Activated CD4-positive, alpha-beta T cell treated with anti-CD3 and anti-CD28 coated beads for 48 hours (primary cell): Measurements from ENCODE around the gene LGALSL.
"Not testable (repeated sequence)": the region's sequence is repeated elsewhere in the genome, so short reads cannot be mapped to it uniquely, and the experiment has no call there.

ENCODE experiments used
- DNase-seq: peaks from one replicate; pipeline ENCODE4 v3.0.0-alpha.2; 2020

The LGALSL gene

DNA sequence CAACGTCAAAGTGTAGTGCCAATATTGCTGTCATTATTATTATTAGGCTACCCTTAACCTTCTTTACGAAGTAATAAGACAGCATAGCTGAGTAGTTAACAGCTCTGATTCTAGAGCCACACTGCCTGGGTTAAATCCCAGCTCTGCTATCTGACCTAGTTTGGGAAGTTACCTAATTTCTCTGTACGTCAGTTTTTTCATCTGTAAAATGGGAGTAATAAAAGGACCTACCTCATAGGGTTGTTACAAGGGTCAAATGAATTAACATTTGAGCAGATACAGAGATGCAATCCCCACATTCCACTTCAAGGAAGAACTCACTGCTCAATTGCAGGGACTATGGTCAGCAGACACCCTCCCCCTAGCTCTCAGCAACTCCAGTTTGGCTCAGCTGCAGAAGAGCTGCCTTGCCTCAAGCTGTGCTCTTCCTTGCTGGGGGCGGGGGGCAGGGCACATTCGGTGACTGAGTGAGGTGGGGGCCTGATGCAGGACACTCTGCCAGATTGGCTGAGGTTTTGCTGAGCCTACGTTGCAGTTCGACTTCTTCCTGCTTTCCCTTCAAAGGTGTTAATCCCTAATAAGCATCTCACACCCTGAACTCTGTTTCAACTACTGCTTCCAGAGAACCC is 11.0 kb upstream of the LGALSL start:
- no peak for DNase-seq

DNA sequence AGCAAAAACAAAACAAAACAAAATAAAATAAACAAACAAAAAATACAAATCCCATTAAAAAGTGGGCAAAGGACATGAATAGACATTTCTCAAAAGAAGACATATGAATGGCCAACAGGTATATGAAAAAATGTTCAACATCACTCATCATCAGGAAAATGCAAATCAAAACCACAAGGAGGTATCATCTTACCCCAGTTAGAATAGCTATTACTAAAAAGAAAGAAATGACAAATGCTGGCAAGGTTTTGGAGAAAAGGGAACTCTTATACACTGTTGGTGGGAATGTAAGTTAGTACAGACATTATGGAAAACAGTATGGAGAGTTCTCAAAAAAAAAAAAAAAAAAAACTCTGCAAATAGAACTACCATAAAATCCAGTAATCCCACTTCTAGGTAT is 8.0 kb upstream of the LGALSL start:
- not testable (repeated sequence) for DNase-seq

DNA sequence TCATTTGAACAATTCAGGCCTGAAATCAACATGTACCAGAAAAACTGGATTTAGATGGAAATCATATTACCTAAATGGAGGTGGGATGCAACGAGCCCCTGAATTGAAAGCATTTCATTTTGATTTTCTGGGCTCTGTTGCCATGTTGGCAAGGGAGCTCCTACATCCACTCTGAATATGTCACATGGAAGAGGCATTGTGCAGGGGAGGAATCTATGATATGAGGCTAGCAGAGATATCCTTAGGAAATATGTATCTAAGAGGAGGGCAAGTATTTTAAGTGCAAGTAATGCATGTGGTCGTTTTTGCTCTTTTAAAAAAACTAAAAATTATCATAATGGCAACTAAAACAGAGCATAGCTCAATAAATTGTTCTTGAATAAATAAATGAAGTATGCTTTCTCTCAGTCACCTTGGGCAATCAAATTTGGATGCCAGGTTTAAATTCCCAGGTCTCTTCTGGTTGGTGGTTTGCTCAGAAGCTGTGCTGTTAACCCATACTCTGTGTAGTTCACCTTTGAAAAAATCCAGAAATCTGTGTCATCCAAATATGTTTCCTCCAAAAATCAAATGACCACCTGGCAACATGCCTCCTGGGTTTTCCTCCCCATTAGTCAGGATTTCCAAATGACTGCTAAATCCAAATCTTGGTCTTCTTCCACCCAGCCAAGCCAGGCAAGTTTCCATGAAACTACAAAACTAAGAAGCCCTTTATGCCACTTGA is 6.5 kb upstream of the LGALSL start:
- no peak for DNase-seq

DNA sequence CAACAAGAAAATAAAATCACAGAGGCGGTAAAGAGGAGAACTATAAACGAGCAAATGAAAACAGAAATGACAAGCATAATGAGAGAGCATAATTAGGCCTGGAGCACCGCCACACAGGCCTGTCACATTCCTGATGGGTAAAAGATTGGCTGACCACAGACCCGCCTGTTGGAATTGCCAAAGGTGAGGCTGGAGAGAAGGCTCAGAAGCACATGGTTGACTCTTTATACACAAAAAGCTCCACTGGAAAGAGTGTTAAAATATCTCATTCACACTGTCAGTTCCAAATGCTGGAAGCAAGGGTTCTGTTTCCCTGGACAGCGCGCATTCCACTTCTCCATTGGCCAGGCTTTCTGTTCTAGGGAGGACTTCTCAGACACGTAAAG is 5.9 kb upstream of the LGALSL start:
- DNase-seq, result no peak

DNA sequence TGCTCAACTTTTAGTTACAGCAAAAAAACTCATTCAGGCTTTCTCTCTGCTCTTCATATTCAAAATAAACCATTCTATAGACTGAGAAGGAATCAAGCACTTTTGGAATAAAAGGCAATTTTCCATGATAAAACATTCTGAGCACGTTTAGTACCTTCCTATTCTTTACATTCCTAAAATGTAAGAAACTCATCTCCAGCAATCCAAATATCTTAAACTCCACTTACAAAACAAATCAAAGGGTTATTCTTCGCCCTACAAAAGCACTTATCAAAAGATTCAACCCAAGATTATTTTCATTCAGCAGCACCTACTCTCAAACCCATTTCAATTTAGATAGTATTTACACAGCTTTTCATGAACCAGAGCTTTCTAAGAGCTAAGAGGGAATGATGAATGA is 2.9 kb upstream of the LGALSL start:
- no peak for DNase-seq

DNA sequence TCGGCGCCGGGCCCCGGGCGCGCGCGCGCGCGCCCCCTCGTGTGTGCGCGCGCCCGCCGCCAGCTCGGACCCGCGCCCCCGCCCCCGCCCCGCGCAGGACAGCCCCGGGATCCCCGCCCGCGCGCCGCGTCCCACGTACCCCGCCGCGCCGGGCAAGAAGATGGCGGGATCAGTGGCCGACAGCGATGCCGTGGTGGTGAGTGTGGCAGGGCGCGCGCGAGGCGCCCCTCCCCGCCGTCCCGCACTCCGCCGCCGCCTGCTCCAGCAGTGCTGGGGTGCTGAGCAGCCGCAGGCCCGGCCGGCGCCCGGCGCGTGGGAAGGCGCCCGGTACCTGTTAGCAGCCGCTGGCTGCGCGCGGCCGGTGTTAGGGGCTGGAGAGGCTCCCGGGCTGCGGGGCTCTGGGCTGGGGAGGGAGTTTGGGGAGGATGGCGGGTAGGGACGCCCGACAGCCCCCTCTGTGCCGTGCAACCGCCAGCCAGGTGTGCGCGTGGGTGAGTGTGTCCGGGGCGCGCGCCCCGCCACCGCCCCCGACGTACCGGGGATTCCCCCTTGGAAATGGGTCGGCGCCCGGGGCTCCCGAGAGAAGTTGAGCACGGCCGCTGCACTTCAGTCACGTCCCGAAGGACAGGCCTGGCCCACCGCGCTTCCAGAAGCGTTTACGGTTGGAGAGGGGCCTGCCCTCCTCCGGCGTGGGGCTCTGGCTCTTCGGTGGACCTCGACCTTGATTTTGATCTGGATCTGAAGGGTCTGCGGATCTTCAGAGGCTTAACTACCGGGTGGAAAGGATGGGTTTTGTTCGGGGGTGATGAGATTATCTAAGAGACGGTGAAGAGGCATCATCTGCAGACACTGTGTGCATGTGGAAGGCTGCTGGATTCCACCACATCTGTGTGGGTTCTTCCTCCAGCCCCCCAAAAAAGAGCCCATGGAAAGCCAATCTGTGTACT is 697 bp downstream of the LGALSL start:
- peak; percentile 62 for DNase-seq

DNA sequence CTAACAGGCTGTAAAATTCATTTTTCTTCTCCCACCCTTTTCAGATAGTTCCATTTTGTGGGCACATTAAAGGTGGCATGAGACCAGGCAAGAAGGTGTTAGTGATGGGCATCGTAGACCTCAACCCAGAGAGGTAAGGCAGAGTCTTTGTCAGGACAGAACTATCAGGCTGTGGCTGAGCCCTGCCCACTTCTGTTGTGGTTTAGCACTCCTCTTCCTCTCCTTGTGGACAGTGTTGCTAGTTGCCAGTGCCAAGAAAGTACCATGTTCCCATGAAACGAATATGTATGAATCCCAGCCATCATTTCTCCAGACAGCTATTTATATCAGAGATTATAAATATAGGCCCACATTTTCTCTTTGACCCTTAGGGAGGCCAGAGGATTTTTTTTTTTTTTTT is 1.6 kb downstream of the LGALSL start:
- DNase-seq, result no peak

DNA sequence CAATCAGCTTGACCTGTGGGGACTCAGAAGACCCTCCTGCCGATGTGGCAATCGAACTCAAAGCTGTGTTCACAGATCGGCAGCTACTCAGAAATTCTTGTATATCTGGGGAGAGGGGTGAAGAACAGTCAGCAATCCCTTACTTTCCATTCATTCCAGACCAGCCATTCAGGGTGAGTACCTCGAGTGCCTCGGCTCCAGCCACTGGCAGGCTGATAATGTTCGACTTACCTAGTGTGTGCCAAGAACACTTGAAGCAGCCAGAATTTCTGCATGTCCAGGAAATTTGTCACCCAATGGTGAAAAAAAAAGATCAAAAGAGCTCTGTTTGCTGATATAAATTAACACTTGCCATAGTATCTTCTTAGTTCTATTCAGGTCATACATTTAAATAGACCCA is 2.3 kb downstream of the LGALSL start:
- no peak for DNase-seq

DNA sequence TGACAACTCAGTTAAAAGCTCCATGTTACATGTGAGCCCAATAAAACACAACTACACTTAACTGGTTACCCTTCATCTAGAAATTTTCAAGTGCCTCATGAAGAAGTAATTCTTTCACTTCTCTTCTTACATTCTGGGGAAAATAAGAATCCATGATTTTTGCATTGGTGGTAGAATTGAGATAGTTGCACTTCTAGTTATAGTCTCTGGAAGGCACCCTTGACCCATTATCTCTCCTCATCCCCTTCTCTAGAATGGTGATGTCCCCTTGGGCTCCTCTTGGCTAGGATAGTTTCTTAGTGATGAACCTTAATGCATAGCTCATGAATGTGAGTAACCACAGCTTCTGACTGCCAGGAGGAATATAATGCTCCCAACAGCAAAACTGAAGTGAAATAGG is 3.6 kb downstream of the LGALSL start:
- DNase-seq, result no peak

DNA sequence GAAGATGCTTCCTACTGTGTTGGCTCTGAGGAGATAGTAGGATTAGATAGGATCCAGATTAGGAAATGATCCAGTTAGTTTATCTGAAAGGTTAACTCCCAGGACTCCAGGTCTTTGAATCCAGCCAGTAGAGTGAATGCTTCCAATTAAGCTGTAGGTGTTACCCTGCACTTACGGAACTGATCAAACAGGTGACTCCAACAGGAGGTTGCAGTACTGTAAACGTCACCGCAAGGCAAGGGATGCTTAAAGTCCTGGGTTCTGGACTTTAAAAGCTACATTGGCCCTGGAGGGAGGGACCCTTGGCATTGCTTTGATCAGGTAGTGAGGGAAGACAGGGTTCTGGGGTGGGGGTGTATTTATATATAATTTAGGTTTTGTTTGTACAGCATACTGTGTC is 5.6 kb downstream of the LGALSL start:
- no peak for DNase-seq

DNA sequence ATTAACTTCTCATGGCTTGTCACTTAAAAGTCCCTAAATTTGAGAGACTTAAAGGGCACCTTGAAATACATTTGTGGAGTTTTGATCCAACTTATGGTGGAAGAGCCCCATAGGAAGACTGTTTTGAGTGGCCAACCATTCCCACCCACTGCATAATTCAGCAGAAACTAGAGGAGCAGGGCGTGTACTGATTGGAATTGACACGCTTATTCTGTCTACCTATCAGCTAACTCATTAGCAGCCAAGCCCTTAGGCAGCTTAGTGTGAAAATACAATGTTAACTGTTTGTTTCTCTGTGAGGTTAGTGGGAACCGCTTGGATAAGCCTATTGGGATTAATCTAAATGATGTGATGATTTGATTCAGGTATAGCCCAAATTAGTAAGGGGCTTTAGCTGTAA is 6.4 kb downstream of the LGALSL start:
- DNase-seq, result no peak

DNA sequence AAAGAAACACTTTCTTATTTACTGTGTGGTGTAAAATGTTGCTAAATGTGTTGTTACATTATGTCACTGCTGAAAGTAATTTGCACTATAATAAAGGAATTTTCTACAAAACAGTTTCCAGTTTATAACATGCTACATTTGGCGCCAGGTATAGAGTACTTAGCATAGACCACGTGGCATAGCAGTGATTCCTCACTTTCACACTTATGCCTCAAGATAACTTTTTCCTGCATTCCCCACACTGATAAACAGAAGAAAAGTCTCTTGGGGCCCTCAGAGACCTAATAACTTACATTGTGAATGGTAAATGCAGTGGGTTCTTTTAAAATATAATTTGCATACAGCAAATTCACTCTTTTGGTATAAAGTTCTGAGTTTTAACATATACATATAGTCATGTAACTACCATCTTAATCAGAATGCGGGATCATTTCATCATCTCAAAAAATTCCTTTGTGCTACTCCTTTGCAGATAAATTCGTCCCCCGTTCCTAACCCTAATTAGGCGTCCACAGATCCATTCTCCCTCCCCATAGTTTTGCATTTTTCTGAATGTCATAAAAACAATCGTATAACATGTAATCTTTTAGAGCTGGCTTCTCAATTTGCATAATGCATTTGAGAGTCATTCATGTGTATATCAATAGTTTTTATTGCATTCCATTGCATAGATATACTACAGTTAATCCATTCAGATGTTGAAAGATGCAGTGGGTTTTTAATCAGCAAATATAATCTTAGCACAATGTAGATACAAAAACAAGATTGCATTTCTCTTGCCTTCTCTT is 7.5 kb downstream of the LGALSL start:
- no peak for DNase-seq

DNA sequence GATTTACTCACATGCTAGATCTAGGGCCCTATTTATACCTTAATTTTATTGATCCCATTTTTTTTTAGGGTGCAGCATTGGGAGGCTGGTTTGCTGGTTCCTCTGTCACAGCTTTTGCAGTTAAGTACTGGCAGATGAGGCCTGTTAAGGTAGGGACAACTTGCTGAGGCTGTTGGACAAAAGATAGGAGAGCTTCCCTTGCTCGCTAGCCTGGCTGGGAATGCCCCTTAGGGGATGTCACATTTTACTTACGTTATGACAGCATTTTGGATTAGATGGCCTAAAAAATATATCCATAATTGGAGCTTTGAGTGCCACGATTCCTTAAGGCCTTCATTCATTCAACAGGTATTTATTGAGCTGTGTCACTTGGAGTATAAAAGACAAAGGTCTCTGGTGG is 8.2 kb downstream of the LGALSL start:
- no peak for DNase-seq

DNA sequence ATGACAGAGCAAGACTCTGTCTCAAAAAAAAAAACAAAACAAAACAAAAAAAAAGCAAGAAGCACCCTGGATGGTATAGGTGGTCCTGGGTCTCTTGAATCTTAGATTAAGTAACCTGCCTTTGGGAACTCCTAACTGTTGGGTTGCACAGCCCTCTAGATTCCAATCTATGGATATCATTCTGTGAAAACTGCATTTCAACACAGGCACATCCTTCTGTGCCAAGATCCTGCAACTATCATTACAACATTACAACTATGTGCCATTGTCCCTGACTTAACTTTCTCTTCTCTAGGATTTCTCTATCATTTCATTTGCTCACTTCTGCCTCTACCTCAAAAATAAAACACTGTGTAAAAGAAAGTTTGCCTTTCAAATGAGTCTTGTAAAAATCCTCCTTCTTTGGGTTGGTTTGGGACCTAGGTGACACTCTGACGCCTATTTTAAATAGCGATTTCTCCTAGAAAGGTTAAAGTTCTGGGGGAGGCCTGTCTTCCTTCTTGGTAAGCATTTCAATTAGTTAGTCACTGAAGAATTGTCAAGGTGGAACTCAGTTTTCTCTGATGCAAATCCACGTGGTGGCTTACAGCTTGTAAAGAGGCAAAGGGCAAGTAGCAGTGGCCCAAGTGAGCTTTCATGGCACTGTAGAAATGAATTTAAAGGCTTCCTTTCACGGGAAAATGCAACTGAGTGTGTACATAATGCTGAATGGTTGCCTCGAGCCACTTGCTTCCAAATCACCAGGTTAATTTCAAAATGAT is 9.2 kb downstream of the LGALSL start:
- DNase-seq, result no peak

DNA sequence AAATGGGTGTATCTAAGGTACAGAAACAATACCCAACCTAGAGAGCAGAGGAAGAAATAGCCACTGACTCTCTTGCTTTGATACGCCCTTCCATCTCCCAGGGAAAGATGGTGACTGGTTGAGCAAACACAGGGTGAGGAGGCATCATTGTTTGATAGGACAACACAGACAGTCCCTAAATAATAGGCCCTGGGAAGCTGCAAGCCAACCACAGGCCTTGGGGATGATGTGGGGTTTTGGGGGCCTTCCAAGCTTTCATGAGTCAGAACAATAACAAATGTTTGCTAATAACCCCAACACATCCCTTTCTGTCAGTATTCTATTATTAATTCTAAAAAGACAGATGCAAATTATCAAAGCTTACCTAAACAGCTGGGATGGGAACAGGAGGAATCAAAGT is 9.8 kb downstream of the LGALSL start:
- DNase-seq, result no peak

DNA sequence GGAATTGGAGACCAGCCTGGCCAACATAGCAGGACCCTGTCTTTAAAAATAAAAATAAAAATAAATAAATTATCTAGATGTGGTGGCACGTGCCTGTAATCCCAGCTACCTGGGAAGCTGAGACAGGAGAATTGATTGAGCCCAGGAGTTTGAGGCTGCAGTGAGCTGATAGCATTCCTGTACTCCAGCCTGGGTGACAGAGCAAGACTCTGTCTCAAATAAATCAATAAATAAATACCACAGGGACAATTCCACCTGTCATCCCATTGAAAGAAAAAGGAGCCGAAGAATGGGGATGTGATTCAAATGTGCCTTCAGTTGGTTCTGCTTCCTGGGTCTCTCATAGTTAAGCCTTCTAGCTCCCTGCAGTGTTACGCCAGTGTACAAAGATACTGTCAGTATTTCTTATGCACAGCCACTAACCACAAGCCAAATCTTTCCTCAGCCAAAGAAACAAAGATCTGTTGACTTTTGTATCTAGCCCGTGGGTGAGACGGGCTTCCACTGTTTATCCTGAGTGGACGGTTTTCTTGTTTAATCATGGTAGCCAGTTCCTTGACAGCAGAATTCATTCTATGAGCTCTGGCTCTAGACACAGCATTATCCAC is 12.6 kb downstream of the LGALSL start:
- no peak for DNase-seq

DNA sequence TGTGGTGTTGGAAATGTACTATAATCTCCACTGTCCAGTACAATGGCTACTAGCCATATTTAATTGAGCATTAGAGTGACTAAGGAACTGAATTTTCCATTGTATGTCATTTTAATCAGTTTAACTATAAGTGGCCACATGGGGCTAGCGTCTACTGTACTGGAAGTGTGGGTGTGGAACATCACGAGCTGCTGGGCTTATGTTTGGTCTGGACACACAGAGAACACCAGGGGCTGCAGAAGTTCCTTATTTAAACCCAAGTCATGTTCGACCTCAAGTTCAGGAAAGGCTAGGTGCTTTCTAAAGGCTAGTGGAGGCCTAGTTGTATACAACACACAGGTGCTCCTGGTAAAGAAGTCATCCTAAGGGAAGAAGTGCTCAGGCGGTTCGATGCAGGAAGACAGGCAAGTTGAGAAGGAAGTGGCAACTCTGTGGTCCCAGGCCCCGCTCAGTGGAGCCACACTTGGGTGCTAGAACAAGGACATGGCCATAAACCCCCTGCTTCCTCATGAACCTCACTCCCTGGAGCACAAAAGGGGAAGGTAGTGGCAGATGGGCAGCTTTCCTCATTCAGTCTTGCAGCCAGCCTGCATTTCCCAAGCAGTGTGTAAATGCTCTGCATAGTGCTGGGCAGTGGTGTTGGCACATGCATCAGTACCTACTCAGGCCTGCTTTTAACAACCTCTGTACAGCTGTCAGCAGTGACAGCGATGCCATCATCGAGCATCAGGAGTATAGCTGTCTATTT is 13.3 kb downstream of the LGALSL start:
- DNase-seq, result no peak

DNA sequence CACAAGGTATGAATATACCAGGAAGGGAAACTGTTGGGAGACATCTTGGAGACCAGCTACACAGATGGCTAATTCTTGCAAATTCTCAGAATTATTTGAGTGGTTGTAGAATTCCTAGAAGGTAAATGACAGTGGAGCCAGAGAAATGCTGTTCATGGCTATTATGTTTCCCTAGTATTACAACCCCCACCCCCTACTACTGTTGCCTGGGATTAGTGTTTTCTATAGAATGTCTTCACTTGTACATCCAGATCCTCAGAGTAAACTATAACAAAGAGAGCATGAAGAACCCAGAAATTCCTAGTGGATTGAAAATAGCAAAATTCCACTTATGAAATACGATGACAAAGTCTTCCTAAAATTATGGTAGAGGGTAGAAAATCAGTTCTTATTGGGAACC is 15.3 kb downstream of the LGALSL start:
- no peak for DNase-seq

DNA sequence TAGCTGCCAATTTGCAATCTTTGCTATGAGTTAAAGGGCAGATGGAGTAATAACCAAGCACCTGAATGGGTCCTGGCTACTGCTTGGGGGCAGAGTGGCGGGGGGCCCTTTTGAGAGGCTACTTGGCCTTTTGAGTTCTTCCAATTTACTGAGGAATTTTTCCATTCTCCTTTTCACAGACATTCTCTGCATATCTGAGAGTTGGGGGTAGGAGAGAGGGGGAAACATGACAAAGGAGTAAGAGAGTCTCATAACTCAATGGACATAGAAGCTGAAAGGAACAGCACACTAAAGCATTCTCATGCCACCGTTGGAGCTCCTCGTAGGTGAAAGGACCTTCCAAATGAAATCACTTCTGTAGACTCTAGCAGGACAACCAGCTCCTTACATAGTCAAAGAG is 16.1 kb downstream of the LGALSL start:
- DNase-seq, result no peak

DNA sequence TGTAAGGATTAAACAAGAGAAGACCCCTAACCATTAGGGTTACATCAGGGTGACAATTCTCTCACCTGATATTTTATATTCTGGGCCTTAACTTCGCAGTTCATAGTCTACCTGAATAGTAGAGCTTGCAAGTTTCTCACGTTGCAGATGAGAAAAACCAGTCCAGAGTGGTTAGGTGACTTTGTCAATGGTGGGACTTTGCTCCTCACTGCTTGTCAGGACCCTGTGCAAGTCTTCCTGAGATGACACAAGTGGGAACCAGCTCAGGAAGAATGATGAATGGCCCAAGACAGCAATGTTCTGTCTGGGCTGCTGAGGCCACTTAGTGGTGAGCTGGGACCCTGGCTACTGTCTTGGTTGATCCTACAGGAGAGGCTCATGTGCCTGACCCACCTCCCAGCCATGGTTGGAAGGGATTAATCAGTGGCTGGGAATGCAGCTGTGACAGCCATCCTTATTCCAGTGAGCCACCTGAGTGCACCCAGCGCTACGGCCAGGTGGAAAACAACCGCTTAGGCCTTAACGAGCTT is 16.9 kb downstream of the LGALSL start:
- no peak for DNase-seq

DNA sequence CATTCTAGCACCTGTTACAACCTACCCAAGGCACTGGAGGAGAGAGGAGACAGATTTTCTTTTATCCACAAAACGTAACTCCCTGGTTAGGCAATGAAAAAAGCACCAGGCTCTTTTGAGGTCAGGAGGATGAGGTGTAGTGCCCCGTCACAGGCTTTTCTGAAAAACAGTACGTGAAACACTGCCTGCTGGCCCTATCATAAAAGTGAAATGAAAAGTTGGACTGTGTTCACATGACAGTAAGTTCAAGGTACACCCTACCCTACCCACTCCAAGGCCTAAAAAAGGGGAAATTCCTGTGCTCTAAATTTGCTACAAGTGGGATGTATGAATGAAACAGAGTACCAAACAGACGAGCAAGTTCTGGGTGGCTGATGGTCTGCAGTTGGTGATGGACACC is 17.6 kb downstream of the LGALSL start:
- no peak for DNase-seq
